ENCODE data around the gene PXK.

GRCh38 chr3:58323529-58324390, 8.9 kb upstream of the PXK start:
- TF ChIP-seq, protein P1, sequence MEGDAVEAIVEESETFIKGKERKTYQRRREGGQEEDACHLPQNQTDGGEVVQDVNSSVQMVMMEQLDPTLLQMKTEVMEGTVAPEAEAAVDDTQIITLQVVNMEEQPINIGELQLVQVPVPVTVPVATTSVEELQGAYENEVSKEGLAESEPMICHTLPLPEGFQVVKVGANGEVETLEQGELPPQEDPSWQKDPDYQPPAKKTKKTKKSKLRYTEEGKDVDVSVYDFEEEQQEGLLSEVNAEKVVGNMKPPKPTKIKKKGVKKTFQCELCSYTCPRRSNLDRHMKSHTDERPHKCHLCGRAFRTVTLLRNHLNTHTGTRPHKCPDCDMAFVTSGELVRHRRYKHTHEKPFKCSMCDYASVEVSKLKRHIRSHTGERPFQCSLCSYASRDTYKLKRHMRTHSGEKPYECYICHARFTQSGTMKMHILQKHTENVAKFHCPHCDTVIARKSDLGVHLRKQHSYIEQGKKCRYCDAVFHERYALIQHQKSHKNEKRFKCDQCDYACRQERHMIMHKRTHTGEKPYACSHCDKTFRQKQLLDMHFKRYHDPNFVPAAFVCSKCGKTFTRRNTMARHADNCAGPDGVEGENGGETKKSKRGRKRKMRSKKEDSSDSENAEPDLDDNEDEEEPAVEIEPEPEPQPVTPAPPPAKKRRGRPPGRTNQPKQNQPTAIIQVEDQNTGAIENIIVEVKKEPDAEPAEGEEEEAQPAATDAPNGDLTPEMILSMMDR (IDR thresholded peaks at IDR 0.05) = no peak
- TF ChIP-seq POLR2A (IDR thresholded peaks at IDR 0.05) (no peak), POLR2AphosphoS5 (IDR thresholded peaks at IDR 0.05) (no peak)
